HepG2 (cell line): ENCODE data around the gene REEP6. TPM values are rescaled to one million over a fixed set of nuclear protein-coding genes. Genes with fewer than 3 reads are reported as not detected.

Experiments
- ARNT2 ChIP-seq: sonication (generic); formaldehyde crosslinking; IDR thresholded peaks from 2 replicates; pipeline ENCODE4 v1.8.0; 2022; ENCODE audit warnings: mild to moderate bottlenecking, low read depth, missing genetic modification reagents, moderate library complexity
- FOXA3 ChIP-seq: IDR thresholded peaks from 2 replicates; pipeline ENCODE4 v1.6.1; 2016; ENCODE audit warnings: missing genetic modification reagents, missing compliant biosample characterization
- HNRNPLL ChIP-seq: fragments of 200-400 bp; formaldehyde crosslinking; IDR thresholded peaks from 2 replicates; pipeline ENCODE4 v1.6.1; 2017; ENCODE audit warnings: mild to moderate bottlenecking, low read depth, low read length; ENCODE audit not compliant: poor library complexity, severe bottlenecking
- HOXA3 ChIP-seq: sonication (generic); formaldehyde crosslinking; IDR thresholded peaks from 2 replicates; pipeline ENCODE4 v1.5.0; 2020; ENCODE audit warnings: missing genetic modification reagents
- PPARG ChIP-seq: conservative IDR thresholded peaks from 2 replicates; pipeline ENCODE4 v1.6.1; 2016; ENCODE audit warnings: missing biosample characterization, missing genetic modification reagents
- SUZ12 ChIP-seq: fragments of 150-350 bp; IDR thresholded peaks from 2 replicates; pipeline ENCODE4 v1.6.1; 2014; ENCODE audit warnings: low read depth, low read length
- THYN1 ChIP-seq: sonication (generic); formaldehyde crosslinking; IDR thresholded peaks from 2 replicates; pipeline ENCODE4 v1.8.1; 2023; ENCODE audit warnings: low read depth, mild to moderate bottlenecking, moderate library complexity, missing genetic modification reagents, borderline replicate concordance
- ZBTB7B ChIP-seq: sonication (generic); formaldehyde crosslinking; IDR thresholded peaks from 2 replicates; pipeline ENCODE4 v1.4.0; 2020; ENCODE audit warnings: missing genetic modification reagents
- ZFP36 ChIP-seq: fragments of 150-350 bp; IDR thresholded peaks from 2 replicates; pipeline ENCODE4 v1.6.1; 2018; ENCODE audit warnings: borderline replicate concordance, low read length, low read depth; ENCODE audit not compliant: partially characterized antibody
- polyA plus RNA-seq, 8 experiments: library from polyadenylated mRNA; depleted of rRNA in 3 of 8; stranded (reverse) in 7 of 8; unstranded in 1 of 8; fragments of >200 nt; fragmentation: Illumina TruSeq in 4 of 8; extraction: Trizol in 4 of 8; gene quantifications; 2 replicates each; pipeline versions ENCODE4 v1.2.1 to v1.2.3, GENCODE V29; 2011 to 2016; ENCODE audit warnings: low read depth in 4 of 8, missing spikeins in 1 of 8, mixed read lengths in 1 of 8; ENCODE audit not compliant: insufficient read depth in 1 of 8
- total RNA-seq, 5 experiments: library from RNA; depleted of rRNA; stranded (reverse); fragments of >200 nt; fragmentation: Illumina TruSeq; extraction: Trizol; gene quantifications; 2 replicates each; pipeline ENCODE4 v1.2.3, GENCODE V29; 2016; ENCODE audit warnings: low read depth in 1 of 5
- TF ChIP-seq, protein P1 (sequence below): sonication (generic); formaldehyde crosslinking; IDR thresholded peaks from 2 replicates; pipeline ENCODE4 v1.9.0; 2021; ENCODE audit warnings: mild to moderate bottlenecking, missing genetic modification reagents
- TF ChIP-seq, protein P2 (sequence below): sonication (generic); formaldehyde crosslinking; IDR thresholded peaks from 2 replicates; pipeline ENCODE4 v1.4.0; 2020; ENCODE audit warnings: mild to moderate bottlenecking, missing genetic modification reagents
- TF ChIP-seq, protein P3 (sequence below): sonication (generic); formaldehyde crosslinking; IDR thresholded peaks from 2 replicates; pipeline ENCODE4 v1.4.0; 2020; ENCODE audit warnings: missing genetic modification reagents
- TF ChIP-seq, protein P4 (sequence below): sonication (generic); formaldehyde crosslinking; IDR thresholded peaks from 2 replicates; pipeline ENCODE4 v1.4.0; 2020; ENCODE audit warnings: missing genetic modification reagents, borderline replicate concordance

Gene REEP6
- total and polyA plus RNA-seq, 2 of the 13 experiments (the other 11 are each of a cell fraction or from before 2014, with no cell fraction given): 10.0 to 28.8 TPM

DNA sequence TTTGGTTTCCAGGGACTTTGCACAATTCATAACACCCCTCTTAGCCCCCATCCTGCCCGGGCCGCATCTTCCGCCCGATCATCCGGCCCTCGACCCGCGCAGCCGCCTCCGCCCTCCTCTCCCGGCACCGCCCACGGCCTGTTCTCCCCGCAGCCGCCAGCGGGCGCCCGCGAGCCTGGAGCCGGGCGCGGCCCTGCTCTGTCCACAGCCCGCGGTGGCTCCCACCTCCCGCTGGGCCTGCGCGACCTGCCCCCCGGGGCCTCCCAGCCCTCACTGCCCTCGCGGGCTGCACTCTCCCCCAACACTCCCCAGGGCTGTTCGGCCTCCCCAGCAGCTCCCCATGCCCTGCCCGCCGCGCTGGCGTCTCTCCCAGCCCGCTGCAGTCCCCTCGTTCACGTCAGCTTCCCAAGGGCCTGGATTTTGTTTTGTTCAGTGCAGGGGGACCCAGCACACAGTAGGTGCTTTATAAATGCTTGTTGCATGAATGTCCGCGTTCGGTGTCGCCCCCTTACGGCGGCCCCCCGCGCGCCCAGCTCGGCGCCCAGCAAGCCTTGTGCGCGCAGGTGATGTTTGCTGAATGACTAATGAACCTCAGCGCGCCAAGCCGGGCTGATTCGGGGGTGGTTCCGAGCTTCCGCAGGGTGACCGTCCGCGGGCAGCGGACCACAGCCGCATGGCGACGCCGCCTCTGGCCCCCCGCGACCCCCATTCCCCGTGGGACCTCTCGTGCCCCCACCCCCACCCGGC, 45.6 kb upstream of the REEP6 start (continued):
- TF ChIP-seq SUZ12 (no peak), ZBTB7B (peak; percentile 30), HOXA3 (CRISPR knock-in tag) (peak; percentile 49; the same call in 1 of the 2 replicates), ZFP36 (no peak), HNRNPLL (peak; percentile 68), FOXA3 (CRISPR knock-in tag) (peak; percentile 16; the same call in 1 of the 2 replicates), ARNT2 (CRISPR knock-in tag) (peak; percentile 32; the same call in 1 of the 2 replicates), THYN1 (CRISPR knock-in tag) (no peak), PPARG (CRISPR knock-in tag) (no peak)
- TF ChIP-seq, protein P1, sequence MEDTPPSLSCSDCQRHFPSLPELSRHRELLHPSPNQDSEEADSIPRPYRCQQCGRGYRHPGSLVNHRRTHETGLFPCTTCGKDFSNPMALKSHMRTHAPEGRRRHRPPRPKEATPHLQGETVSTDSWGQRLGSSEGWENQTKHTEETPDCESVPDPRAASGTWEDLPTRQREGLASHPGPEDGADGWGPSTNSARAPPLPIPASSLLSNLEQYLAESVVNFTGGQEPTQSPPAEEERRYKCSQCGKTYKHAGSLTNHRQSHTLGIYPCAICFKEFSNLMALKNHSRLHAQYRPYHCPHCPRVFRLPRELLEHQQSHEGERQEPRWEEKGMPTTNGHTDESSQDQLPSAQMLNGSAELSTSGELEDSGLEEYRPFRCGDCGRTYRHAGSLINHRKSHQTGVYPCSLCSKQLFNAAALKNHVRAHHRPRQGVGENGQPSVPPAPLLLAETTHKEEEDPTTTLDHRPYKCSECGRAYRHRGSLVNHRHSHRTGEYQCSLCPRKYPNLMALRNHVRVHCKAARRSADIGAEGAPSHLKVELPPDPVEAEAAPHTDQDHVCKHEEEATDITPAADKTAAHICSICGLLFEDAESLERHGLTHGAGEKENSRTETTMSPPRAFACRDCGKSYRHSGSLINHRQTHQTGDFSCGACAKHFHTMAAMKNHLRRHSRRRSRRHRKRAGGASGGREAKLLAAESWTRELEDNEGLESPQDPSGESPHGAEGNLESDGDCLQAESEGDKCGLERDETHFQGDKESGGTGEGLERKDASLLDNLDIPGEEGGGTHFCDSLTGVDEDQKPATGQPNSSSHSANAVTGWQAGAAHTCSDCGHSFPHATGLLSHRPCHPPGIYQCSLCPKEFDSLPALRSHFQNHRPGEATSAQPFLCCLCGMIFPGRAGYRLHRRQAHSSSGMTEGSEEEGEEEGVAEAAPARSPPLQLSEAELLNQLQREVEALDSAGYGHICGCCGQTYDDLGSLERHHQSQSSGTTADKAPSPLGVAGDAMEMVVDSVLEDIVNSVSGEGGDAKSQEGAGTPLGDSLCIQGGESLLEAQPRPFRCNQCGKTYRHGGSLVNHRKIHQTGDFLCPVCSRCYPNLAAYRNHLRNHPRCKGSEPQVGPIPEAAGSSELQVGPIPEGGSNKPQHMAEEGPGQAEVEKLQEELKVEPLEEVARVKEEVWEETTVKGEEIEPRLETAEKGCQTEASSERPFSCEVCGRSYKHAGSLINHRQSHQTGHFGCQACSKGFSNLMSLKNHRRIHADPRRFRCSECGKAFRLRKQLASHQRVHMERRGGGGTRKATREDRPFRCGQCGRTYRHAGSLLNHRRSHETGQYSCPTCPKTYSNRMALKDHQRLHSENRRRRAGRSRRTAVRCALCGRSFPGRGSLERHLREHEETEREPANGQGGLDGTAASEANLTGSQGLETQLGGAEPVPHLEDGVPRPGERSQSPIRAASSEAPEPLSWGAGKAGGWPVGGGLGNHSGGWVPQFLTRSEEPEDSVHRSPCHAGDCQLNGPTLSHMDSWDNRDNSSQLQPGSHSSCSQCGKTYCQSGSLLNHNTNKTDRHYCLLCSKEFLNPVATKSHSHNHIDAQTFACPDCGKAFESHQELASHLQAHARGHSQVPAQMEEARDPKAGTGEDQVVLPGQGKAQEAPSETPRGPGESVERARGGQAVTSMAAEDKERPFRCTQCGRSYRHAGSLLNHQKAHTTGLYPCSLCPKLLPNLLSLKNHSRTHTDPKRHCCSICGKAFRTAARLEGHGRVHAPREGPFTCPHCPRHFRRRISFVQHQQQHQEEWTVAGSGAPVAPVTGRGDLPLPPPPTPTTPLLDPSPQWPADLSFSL: no peak
- TF ChIP-seq, protein P2, sequence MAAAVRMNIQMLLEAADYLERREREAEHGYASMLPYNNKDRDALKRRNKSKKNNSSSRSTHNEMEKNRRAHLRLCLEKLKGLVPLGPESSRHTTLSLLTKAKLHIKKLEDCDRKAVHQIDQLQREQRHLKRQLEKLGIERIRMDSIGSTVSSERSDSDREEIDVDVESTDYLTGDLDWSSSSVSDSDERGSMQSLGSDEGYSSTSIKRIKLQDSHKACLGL (CRISPR knock-in tag): no peak
- TF ChIP-seq, protein P3, sequence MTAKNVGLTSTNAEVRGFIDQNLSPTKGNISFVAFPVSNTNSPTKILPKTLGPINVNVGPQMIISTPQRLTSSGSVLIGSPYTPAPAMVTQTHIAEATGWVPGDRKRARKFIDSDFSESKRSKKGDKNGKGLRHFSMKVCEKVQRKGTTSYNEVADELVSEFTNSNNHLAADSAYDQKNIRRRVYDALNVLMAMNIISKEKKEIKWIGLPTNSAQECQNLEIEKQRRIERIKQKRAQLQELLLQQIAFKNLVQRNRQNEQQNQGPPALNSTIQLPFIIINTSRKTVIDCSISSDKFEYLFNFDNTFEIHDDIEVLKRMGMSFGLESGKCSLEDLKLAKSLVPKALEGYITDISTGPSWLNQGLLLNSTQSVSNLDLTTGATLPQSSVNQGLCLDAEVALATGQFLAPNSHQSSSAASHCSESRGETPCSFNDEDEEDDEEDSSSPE (CRISPR knock-in tag): peak; percentile 52; the same call in 1 of the 2 replicates
- TF ChIP-seq, protein P4, sequence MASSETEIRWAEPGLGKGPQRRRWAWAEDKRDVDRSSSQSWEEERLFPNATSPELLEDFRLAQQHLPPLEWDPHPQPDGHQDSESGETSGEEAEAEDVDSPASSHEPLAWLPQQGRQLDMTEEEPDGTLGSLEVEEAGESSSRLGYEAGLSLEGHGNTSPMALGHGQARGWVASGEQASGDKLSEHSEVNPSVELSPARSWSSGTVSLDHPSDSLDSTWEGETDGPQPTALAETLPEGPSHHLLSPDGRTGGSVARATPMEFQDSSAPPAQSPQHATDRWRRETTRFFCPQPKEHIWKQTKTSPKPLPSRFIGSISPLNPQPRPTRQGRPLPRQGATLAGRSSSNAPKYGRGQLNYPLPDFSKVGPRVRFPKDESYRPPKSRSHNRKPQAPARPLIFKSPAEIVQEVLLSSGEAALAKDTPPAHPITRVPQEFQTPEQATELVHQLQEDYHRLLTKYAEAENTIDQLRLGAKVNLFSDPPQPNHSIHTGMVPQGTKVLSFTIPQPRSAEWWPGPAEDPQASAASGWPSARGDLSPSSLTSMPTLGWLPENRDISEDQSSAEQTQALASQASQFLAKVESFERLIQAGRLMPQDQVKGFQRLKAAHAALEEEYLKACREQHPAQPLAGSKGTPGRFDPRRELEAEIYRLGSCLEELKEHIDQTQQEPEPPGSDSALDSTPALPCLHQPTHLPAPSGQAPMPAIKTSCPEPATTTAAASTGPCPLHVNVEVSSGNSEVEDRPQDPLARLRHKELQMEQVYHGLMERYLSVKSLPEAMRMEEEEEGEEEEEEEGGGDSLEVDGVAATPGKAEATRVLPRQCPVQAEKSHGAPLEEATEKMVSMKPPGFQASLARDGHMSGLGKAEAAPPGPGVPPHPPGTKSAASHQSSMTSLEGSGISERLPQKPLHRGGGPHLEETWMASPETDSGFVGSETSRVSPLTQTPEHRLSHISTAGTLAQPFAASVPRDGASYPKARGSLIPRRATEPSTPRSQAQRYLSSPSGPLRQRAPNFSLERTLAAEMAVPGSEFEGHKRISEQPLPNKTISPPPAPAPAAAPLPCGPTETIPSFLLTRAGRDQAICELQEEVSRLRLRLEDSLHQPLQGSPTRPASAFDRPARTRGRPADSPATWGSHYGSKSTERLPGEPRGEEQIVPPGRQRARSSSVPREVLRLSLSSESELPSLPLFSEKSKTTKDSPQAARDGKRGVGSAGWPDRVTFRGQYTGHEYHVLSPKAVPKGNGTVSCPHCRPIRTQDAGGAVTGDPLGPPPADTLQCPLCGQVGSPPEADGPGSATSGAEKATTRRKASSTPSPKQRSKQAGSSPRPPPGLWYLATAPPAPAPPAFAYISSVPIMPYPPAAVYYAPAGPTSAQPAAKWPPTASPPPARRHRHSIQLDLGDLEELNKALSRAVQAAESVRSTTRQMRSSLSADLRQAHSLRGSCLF (CRISPR knock-in tag): no peak
